Panc1 (cell line): Measurements from ENCODE around the gene ZNF780A.

Experiments used
- POLR2AphosphoS5 ChIP-seq: IDR thresholded peaks from 2 replicates; pipeline ENCODE4 v1.6.1; 2012; ENCODE audit warnings: mild to moderate bottlenecking, low read depth, low read length, moderate library complexity
- SIN3A ChIP-seq: IDR thresholded peaks from 2 replicates; pipeline ENCODE4 v1.6.1; 2012; ENCODE audit warnings: low read depth, mild to moderate bottlenecking, low read length, moderate library complexity, borderline replicate concordance; ENCODE audit not compliant: insufficient read depth
- TF ChIP-seq, protein P1 (sequence below): fragments of 450-650 bp; IDR thresholded peaks from 2 replicates; pipeline ENCODE4 v1.5.1; 2017; ENCODE audit warnings: mild to moderate bottlenecking
- TF ChIP-seq, protein P2 (sequence below), 2 experiments: IDR thresholded peaks; 2 replicates each; pipeline ENCODE4 v1.6.1; 2011 to 2012; ENCODE audit warnings: low read depth in 2 of 2, control low read depth in 1 of 2, low read length in 1 of 2, mild to moderate bottlenecking in 1 of 2, moderate library complexity in 1 of 2; ENCODE audit not compliant: insufficient read depth in 1 of 2

DNA sequence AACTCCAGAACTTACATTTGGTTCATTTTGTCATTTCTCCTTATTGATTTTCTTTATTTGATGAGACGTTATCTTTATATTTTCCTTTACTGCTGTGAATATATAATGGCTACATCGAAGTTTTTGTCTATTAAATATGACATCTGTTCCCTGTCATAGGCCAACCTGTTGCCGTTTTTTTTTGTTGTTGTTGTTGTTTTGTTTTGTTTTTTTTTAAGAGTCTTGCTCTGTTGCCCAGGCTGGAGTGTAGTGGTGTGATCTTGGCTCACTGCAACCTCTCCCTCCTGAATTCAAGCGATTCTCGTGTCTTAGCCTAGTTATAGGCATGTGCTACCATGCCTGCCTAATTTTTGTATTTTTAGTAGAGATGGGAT is 64.2 kb downstream of the ZNF780A start:
- TF ChIP-seq, protein P1, sequence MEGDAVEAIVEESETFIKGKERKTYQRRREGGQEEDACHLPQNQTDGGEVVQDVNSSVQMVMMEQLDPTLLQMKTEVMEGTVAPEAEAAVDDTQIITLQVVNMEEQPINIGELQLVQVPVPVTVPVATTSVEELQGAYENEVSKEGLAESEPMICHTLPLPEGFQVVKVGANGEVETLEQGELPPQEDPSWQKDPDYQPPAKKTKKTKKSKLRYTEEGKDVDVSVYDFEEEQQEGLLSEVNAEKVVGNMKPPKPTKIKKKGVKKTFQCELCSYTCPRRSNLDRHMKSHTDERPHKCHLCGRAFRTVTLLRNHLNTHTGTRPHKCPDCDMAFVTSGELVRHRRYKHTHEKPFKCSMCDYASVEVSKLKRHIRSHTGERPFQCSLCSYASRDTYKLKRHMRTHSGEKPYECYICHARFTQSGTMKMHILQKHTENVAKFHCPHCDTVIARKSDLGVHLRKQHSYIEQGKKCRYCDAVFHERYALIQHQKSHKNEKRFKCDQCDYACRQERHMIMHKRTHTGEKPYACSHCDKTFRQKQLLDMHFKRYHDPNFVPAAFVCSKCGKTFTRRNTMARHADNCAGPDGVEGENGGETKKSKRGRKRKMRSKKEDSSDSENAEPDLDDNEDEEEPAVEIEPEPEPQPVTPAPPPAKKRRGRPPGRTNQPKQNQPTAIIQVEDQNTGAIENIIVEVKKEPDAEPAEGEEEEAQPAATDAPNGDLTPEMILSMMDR: no peak
- TF ChIP-seq SIN3A: no peak
- TF ChIP-seq POLR2AphosphoS5: no peak
- TF ChIP-seq, protein P2, sequence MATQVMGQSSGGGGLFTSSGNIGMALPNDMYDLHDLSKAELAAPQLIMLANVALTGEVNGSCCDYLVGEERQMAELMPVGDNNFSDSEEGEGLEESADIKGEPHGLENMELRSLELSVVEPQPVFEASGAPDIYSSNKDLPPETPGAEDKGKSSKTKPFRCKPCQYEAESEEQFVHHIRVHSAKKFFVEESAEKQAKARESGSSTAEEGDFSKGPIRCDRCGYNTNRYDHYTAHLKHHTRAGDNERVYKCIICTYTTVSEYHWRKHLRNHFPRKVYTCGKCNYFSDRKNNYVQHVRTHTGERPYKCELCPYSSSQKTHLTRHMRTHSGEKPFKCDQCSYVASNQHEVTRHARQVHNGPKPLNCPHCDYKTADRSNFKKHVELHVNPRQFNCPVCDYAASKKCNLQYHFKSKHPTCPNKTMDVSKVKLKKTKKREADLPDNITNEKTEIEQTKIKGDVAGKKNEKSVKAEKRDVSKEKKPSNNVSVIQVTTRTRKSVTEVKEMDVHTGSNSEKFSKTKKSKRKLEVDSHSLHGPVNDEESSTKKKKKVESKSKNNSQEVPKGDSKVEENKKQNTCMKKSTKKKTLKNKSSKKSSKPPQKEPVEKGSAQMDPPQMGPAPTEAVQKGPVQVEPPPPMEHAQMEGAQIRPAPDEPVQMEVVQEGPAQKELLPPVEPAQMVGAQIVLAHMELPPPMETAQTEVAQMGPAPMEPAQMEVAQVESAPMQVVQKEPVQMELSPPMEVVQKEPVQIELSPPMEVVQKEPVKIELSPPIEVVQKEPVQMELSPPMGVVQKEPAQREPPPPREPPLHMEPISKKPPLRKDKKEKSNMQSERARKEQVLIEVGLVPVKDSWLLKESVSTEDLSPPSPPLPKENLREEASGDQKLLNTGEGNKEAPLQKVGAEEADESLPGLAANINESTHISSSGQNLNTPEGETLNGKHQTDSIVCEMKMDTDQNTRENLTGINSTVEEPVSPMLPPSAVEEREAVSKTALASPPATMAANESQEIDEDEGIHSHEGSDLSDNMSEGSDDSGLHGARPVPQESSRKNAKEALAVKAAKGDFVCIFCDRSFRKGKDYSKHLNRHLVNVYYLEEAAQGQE (IDR thresholded peaks at IDR 0.05; ENCODE audit: insufficient read depth in 1 of 2, low read depth in 2 of 2, low read length in 1 of 2): no peak
